Measurements from ENCODE around the gene POLD2.

GRCh38 chr7:44064791-44065430, 58.4 kb downstream of the POLD2 start:
- no peak for TF ChIP-seq CTCF (IDR thresholded peaks at IDR 0.05)
- TF ChIP-seq EZH2 (IDR thresholded peaks at IDR 0.05) = no peak

Data from neural progenitor cell (in vitro differentiated cells).